Astrocyte (in vitro differentiated cells and primary cell): ENCODE results near the gene ITLN1. TPM values are rescaled to one million over a fixed set of nuclear protein-coding genes. Genes with fewer than 3 reads are reported as not detected.
A peak's percentile ranks its signal among the peaks of the same experiment; 100 is the strongest.

ENCODE experiments used
- DNase-seq: peaks from one replicate; pipeline ENCODE4 v3.0.0-alpha.2; 2010; ENCODE audit warnings: low read depth
- FAIRE-seq: peaks from 2 replicates; lab custom pipeline; 2011; peaks lifted over from hg19 to GRCh38; lab: Jason Lieb, UNC
- H2AFZ ChIP-seq: 2 replicates; pipeline ENCODE4 v1.6.0; 2012; ENCODE audit warnings: low read depth, low read length, inconsistent platforms
- H3K27ac ChIP-seq: 2 replicates; pipeline ENCODE4 v1.5.1; 2011; ENCODE audit warnings: low read depth, low read length, inconsistent platforms
- H3K27me3 ChIP-seq: 2 replicates; pipeline ENCODE4 v1.6.0; 2011; ENCODE audit warnings: low read length, inconsistent platforms; ENCODE audit not compliant: insufficient read depth
- H3K36me3 ChIP-seq: 2 replicates; pipeline ENCODE4 v1.5.1; 2011; ENCODE audit warnings: low read length, inconsistent platforms; ENCODE audit not compliant: insufficient read depth
- H3K4me1 ChIP-seq: 2 replicates; pipeline ENCODE4 v1.5.1; 2011; ENCODE audit warnings: low read length, inconsistent platforms; ENCODE audit not compliant: insufficient read depth
- H3K4me2 ChIP-seq: 2 replicates; pipeline ENCODE4 v1.6.0; 2012; ENCODE audit warnings: low read length, inconsistent platforms
- H3K4me3 ChIP-seq: 2 replicates; pipeline ENCODE4 v1.5.1; 2011; ENCODE audit warnings: low read depth, mild to moderate bottlenecking, low read length, inconsistent platforms; ENCODE audit not compliant: insufficient read depth
- H3K79me2 ChIP-seq: 2 replicates; pipeline ENCODE4 v1.6.0; 2012; ENCODE audit warnings: mild to moderate bottlenecking, low read length, inconsistent platforms; ENCODE audit not compliant: insufficient read depth
- H3K9ac ChIP-seq: 2 replicates; pipeline ENCODE4 v1.6.0; 2012; ENCODE audit warnings: mild to moderate bottlenecking, low read length, inconsistent platforms
- H3K9me3 ChIP-seq: 2 replicates; pipeline ENCODE4 v1.5.1; 2012; ENCODE audit warnings: low read depth, mild to moderate bottlenecking, low read length, inconsistent platforms; ENCODE audit not compliant: insufficient read depth
- H4K20me1 ChIP-seq: 2 replicates; pipeline ENCODE4 v1.6.0; 2012; ENCODE audit warnings: low read length, inconsistent platforms; ENCODE audit not compliant: insufficient read depth
- H3K27ac Mint-ChIP-seq: one replicate; pipeline ENCODE4 v1.8.0; 2021; ENCODE audit warnings: mild to moderate bottlenecking, mixed read lengths; ENCODE audit not compliant: unreplicated experiment
- H3K27me3 Mint-ChIP-seq: one replicate; pipeline ENCODE4 v1.8.0; 2021; ENCODE audit warnings: low read depth, mixed read lengths; ENCODE audit not compliant: unreplicated experiment
- H3K36me3 Mint-ChIP-seq: one replicate; pipeline ENCODE4 v1.8.0; 2021; ENCODE audit warnings: low read depth, mixed read lengths; ENCODE audit not compliant: unreplicated experiment
- H3K4me1 Mint-ChIP-seq: one replicate; pipeline ENCODE4 v1.8.0; 2021; ENCODE audit warnings: low read depth, mixed read lengths; ENCODE audit not compliant: unreplicated experiment
- H3K4me3 Mint-ChIP-seq: one replicate; pipeline ENCODE4 v1.8.0; 2021; ENCODE audit warnings: mild to moderate bottlenecking, moderate library complexity, mixed read lengths; ENCODE audit not compliant: unreplicated experiment
- H3K9me3 Mint-ChIP-seq: one replicate; pipeline ENCODE4 v1.8.0; 2021; ENCODE audit warnings: mild to moderate bottlenecking, mixed read lengths; ENCODE audit not compliant: unreplicated experiment
- CTCF ChIP-seq: IDR thresholded peaks from 2 replicates; pipeline ENCODE4 v1.5.1; 2011; ENCODE audit warnings: low read depth, mild to moderate bottlenecking, inconsistent platforms, low read length, moderate library complexity; ENCODE audit not compliant: insufficient read depth
- EZH2 ChIP-seq: IDR thresholded peaks from 2 replicates; pipeline ENCODE4 v1.6.1; 2012; ENCODE audit warnings: mild to moderate bottlenecking, low read length, inconsistent platforms; ENCODE audit not compliant: insufficient read depth
- total RNA-seq: library from RNA; stranded (reverse); gene quantifications from 2 replicates; pipeline ENCODE4 v1.2.1, GENCODE V29; 2021

The ITLN1 gene
- total RNA-seq, 1 donor from 2014 or later: not detected

DNA sequence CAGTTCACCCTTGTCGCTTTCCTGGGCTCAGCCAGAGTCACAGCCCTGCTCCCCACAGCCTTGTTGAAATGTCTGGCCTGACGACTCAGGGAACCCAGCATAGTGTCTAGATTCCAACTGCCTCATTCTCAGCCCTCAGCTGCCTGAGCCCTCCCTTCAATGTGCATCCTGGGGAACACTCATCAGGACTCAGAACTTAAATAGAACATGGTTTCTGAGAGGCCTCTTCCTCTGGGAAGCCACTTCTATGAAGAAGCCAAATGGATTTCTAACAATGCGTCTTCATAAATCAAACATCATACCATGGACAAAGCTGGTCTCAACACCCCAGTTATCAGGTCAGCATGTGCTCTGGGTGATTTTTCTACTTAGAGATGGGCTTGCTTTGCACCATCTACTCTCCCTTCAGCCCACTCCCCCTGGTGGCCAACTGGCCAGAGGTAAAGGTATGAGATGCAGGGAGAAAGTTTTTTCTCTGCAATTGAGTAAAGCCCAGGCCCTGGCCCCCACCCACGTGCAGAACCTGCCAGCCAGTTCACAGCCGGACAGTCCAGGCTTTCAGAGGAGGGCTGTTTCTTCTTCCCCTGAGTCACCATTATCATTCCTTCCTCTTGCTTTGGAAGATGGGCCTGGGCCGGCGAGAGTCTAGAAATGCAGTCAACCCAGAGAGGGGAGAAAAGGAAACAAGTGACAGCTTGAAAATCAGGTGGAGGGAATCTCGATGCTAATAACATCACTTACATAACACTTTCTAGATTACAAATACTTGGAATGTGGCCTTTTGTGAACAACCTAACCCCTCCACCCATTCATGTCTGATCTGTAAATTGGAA, 54.4 kb downstream of the ITLN1 start:
- Mint-ChIP-seq H3K4me1 (peaks cover 19% of the 10 kb centered on the region), H3K9me3 (no peaks in the 10 kb centered on the region), H3K36me3 (no peaks in the 10 kb centered on the region), H3K27me3 (peaks cover 14% of the 10 kb centered on the region), H3K4me3 (no peak overlapping the region), H3K27ac (no peak overlapping the region)
- no peak overlapping the region for H3K4me3 ChIP-seq
- H3K36me3 ChIP-seq: no peaks in the 10 kb centered on the region
- no peak overlapping the region for H3K4me2 ChIP-seq
- no peaks in the 10 kb centered on the region for H3K4me1 ChIP-seq
- H2AFZ ChIP-seq: no peak overlapping the region
- peak; percentile 15 for DNase-seq
- TF ChIP-seq CTCF (peak; percentile 36), EZH2 (no peak)
- H4K20me1 ChIP-seq: no peaks in the 10 kb centered on the region
- FAIRE-seq: no peak
- no peaks in the 10 kb centered on the region for H3K79me2 ChIP-seq
- no peak overlapping the region for H3K27ac ChIP-seq
- H3K27me3 ChIP-seq: peaks cover 2% of the 10 kb centered on the region
- H3K9me3 ChIP-seq: no peaks in the 10 kb centered on the region
- H3K9ac ChIP-seq: no peak overlapping the region

DNA sequence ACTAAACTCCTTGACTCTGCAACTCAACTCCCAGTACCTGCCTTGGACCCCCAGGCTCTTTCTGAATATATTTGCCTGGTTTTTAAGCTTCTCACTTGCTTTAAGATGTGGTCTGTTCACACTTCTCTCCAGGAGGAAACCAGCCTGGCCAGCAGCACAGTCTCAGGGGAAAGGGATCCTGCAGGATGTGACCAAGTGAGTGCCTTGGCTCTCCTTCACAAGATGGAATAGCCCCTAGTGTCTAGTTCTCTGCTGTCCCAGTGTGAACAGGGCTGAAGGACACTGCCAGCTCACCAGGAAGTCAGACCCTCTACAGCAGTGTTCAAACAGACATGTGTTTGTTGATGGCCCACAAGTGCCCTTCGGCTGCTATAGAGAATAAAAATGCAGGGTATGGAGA, 55.2 kb downstream of the ITLN1 start:
- H3K36me3 ChIP-seq: no peaks in the 10 kb centered on the region
- no peak overlapping the region for H3K27ac Mint-ChIP-seq
- H3K79me2 ChIP-seq: no peaks in the 10 kb centered on the region
- no peaks in the 10 kb centered on the region for H4K20me1 ChIP-seq
- peaks cover 2% of the 10 kb centered on the region for H3K27me3 ChIP-seq
- no peak overlapping the region for H3K4me3 Mint-ChIP-seq
- DNase-seq (no peak), FAIRE-seq (no peak)
- peaks cover 11% of the 10 kb centered on the region for H3K27me3 Mint-ChIP-seq
- H3K9me3 Mint-ChIP-seq: no peaks in the 10 kb centered on the region
- TF ChIP-seq CTCF (no peak), EZH2 (no peak)
- no peak overlapping the region for H2AFZ ChIP-seq
- no peak overlapping the region for H3K4me3 ChIP-seq
- peaks cover 19% of the 10 kb centered on the region for H3K4me1 Mint-ChIP-seq
- H3K4me2 ChIP-seq: no peak overlapping the region
- H3K9ac ChIP-seq: no peak overlapping the region
- H3K27ac ChIP-seq: no peak overlapping the region
- no peaks in the 10 kb centered on the region for H3K9me3 ChIP-seq
- H3K4me1 ChIP-seq: no peaks in the 10 kb centered on the region
- H3K36me3 Mint-ChIP-seq: no peaks in the 10 kb centered on the region

GRCh38 chr1:160827418-160827817, 57.6 kb downstream of the ITLN1 start:
- Histone ChIP-seq H3K36me3 (no peaks in the 10 kb centered on the region), H3K9ac (no peak overlapping the region), H3K27me3 (peaks cover 2% of the 10 kb centered on the region), H3K4me2 (no peak overlapping the region), H4K20me1 (no peaks in the 10 kb centered on the region), H2AFZ (no peak overlapping the region), H3K79me2 (no peaks in the 10 kb centered on the region), H3K4me3 (no peak overlapping the region), H3K27ac (no peak overlapping the region), H3K9me3 (no peaks in the 10 kb centered on the region), H3K4me1 (no peaks in the 10 kb centered on the region)
- Mint-ChIP-seq H3K27ac (no peak overlapping the region), H3K4me1 (peaks cover 19% of the 10 kb centered on the region), H3K27me3 (peaks cover 2% of the 10 kb centered on the region), H3K4me3 (no peak overlapping the region), H3K9me3 (peaks cover 2% of the 10 kb centered on the region), H3K36me3 (peaks cover 2% of the 10 kb centered on the region)
- DNase-seq (no peak), FAIRE-seq (no peak)
- TF ChIP-seq CTCF: no peak
